Stimulated activated CD4-positive, alpha-beta T cell treated with anti-CD3 and anti-CD28 coated beads, Interleukin-4, amount 100 ng/mL, for 4 hours (primary cell): ENCODE results near the gene HCFC2.
A peak's percentile ranks its signal among the peaks of the same experiment; 100 is the strongest.
"Not testable (repeated sequence)": the region's sequence is repeated elsewhere in the genome, so short reads cannot be mapped to it uniquely, and the experiment has no call there.

Source experiments
- DNase-seq, 2 experiments: peaks; one replicate each; pipeline ENCODE4 v3.0.0-alpha.2; 2020

Gene HCFC2

DNA sequence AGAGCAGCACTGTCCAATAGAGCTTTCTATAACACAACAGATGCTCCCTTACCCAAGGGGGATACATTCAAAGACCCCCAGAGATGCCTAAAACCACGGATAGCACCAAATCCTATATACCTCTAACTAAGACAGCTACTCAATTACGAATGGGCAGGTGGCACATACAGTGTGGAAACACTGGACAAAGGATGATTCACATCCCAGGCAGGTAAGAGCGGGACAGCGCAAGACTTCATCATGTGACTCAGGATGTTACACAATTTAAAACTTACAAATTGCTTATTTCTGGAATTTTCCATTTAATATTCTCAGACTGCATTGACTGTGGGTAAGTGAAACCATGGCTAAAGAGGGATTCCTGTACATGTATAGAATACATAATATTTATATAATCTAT lies 5.5 kb upstream of the HCFC2 start:
- no peak for DNase-seq

DNA sequence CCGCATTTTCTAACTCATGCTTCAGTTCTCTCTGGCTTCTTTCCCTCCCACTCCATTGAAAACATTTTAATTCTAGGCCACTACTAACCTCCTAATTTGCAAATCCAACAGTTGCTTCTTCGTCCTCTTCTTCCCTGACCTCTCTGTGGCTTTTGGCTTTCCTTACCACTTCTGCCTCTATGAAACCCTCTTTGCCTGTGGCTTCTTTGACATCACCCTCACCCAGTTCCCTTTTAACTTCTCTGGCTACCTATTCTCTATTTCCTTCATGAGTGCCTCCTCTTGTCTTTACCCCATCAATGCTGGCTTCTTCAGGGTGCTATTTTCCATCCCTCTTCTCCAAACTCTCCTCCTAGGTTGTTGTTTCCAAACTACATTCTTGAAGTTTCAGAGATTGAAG lies 4.4 kb upstream of the HCFC2 start:
- DNase-seq, result no peak

DNA sequence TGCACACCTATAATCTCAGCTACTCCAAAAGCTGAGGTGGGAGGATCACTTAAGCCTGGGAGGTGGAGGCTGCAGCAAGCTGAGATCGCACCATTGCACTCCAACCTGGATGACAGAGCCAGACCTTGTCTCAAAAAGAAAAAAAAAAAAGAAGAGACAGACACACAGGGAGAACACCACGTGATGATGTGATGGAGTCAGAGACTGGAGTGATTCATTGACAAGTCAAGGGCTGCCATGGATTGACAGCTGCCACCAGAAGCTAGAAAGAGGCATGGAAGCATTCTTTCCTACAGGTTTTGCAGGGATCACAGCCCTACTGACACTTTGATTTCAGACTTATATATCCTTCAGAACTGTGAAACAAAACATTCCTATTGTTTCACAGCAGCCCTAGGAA lies 3.5 kb upstream of the HCFC2 start:
- no peak for DNase-seq

DNA sequence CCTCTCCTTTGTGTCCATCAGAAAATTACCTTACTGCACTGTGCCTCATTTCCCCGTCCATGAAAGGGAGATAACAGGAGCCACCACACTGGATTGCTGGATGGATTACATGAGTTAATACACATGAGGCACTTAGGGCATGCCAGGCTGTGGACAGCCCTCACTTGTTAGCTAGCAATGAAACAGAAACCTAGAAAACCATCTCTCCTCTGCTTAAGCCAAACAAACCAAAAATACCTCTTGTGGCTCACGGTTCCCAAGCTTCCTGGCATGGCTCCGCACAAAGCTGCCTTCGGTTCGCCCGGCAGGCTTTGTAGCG lies 660 bp upstream of the HCFC2 start:
- no peak for DNase-seq

DNA sequence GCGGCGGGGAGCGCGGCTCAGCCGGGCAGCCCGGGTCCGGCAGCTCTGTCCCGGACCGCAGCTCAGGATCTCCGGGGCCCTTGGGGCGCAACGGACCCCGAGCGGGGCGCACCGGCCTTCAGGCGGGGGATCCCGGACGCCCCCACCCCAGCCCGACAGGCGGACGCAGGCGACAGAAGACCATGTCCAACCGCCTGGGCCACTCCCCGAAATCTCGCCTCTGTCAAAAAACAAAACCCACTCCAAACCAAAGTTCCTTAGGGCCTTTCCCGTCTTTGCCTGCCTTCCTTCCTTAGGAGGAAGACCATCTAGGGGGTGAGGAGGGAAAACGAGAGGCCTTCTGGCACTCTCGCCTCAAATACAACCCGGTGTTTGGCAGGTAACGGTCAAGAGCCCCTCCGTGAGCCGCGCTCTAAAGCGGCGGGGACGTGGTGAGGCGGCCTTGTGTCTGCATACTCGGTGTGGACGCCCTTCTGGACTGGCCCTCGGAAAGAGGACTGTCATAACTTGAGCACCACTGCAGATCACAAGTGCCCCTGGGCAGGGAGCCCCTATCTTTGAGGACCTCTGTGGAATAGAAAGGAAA lies 604 bp downstream of the HCFC2 start:
- DNase-seq, result no peak

DNA sequence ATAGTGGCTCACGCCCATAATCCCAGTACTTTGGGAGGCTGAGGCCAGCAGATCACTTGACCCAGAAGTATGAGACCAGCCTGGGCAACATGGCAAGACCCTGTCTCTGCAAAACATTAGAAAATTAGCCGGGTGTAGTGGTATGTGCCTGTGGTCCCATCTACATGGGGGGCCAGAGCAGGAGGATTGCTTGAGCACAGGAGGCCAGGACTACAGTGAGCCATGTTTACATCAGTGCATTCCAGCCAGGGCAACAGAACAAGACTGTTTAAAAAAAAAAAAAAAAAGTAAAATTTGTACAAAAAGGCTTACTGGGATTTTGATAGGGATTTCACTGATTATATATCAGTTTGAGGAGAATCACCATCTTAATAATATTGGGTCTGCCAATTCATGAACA lies 7.8 kb downstream of the HCFC2 start:
- no peak for DNase-seq

DNA sequence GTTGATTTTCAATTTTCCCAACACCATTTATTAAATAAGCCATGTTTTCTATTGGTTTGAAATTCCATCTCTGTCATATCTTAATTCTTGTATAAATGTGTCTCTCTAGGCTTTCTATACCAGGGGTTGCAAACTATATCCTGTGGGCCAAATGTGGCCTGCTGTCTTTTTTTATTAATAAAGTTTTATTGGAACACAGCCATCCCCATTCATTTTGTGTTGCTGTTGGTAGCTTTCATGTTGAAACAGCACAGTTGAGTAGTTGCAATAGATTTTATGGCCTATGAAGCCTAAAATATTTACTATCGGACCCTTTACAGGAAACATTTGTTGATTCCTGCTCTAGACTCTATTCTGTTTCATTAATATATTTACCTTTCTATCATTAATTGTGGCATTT lies 9.4 kb downstream of the HCFC2 start:
- DNase-seq, result no peak

DNA sequence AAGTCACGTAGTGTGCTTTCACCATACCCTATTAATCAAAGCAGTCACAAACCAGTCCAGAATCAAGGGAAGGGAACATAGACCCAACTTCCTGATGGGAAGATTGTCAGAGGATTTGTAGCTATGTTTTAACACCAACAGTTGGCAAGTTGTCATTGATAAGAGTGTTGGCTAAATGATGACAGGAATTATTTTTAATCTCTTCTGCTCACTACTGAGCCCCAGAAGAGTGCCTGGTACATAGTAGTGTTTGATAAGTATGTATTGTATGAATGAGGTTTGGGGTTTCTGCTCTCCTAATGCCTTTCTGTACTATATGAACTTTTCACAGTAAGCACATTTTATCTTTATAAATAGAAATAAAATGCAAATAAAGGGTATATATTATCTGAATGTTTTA lies 14.7 kb downstream of the HCFC2 start:
- DNase-seq, result no peak

DNA sequence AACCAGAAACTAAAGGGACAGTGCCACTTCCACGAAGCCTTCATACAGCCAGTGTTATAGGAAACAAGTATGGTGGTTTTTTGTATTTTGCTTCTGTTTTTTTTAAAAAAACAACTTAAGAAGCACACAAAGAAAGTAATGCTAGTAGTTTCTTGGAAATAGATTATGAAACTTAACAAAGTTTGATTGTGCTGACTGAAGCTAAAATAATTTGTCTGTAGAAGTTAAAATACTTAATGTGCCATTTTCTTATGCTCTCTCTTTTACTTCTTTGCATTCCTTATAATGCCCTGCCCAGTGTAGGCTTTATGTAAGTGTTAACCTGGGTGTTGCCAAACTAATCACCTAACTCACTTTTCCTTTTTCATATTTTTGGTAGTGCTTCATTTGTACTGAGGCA lies 16.4 kb downstream of the HCFC2 start:
- DNase-seq, result no peak

DNA sequence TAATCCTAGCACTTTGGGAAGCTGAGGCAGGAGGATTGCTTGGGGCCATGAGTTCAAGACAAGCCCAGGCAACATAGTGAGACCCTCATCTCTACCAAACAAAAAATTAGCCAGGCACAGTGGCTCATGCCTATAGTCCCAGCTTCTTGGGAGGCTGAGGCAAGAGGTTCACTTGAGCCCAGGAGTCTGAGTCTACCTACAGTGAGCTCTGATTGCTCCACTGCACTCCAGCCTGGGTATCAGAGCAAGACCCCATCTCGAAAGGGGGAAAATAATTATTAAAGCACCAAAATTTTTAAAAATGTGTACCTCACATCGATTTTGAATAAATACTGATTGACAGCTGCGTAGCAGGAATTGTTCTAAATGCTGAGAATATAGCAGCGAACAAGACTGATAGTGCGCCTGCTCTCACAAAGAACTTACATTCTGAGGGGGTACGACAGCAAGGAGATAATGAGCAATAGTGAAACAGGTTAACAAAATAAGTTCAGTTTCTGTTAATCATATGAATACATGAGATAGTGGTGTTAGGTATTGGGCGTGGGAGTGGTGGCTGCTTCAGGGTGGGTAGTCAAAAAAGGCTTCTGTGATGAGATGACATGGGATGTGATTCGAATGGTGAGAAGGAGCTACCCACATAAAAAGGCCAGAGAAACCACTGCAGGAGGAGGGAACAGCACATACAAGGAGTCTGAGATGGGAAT lies 19.6 kb downstream of the HCFC2 start:
- peak in 1 of 2 experiments; percentile 13 for DNase-seq

DNA sequence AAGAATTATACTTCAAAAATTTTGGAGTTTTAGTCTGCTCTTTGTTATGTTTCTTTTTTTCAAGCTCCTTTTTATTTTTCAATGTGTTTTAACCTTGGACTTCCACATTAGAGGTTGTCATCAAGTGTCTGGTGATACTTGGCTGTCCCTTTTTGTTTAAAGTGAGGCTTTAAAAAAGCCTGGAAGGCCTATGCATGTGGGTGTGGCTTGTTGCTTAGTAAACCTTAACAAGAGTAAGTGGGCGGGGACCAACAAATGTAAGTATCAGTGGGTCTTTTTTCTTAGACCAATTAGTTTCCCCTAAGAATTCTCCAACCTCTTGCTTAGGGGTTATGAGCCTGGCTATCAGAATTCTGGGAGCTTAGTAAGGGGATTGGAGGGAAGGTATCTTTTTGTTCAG lies 26.4 kb downstream of the HCFC2 start:
- no peak for DNase-seq

DNA sequence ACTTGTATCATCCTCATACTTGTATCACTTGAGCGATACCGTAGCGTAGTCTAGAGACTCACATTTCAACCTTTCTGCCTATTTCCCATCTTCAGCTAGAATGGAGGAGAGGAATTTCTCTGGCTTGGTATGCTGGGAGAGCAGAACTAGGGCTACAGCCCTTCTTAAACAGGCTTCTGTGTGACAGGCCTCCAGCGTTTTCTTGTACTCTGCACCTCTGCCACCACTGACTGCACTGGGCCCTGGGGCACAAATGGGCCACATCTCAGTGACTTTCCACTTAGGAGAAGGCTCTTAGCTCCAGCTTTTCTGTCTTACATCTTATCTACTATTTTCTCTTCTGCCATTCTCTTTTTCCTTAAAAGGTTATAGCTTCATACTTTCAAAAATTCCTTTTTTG lies 26.8 kb downstream of the HCFC2 start:
- DNase-seq, result no peak

DNA sequence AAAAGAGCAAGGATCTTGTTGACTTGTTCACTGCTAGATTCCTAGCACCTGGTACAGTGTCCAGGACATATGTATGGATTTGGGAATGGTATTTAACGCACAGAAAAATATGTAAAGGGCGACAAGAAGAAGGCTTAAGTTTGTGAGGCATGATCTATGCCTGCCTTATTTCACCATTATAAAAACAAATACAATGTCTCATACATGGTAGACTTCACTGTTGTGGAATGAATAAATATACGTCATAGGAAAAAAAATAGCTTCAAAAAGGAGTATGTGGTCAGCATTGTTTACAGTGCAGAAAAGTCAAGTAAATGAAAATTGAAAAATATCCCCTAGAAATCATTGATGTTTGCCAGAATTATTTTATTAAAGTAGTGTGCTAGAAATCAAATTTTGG lies 30.0 kb downstream of the HCFC2 start:
- no peak for DNase-seq

DNA sequence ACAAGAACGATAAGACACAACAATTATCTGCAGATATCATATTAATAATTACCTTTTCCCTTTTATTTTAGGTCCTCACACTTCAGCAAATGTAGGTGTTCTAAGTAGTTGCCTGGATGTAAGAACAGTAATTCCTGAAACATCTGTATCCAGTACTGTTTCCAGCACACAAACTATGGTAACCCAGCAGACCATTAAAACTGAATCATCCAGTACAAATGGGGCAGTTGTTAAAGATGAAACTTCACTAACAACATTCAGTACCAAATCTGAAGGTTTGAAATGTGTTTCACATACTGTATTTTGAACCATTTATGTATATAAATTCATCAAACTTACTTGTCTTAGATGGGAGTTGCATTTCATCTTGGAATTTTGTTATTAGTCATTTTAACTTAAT lies 31.0 kb downstream of the HCFC2 start:
- no peak for DNase-seq

DNA sequence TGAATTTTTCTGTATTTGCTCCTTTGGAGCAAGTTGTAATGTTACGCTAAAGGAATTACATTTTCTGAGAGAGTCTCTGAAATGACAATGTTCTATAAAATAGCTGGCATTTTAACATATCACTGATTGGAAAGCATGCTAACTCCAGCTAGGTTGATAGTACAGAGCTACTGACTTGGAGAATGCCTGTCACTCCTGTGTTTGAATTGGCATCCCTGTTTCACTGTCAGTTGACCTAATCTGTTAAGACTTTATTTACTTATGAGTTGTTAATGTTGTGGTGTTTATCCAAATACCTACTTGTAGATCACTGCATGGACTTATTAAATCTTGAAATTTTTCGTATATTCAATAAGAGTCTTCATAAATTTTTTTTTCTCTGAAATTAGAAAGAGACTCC lies 33.6 kb downstream of the HCFC2 start:
- DNase-seq, result no peak

DNA sequence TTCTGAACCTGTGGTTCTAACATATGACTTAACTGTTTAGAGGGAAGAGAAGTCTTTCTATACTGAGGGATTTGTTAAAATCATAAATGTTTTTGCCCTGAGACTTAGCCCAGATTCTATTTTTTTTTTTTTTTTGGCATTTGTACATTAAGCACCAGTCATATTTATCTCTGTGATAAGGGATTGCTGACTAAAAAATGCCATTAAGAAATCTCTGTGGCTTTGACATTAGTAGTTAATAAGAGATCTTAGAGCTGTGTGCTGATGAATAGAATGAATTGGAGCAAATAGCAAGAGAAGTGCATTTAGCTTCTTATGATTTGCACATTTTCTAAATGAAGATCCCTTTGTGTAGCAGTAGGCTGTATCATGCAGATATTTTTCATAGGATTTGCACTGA lies 41.1 kb downstream of the HCFC2 start:
- no peak for DNase-seq

DNA sequence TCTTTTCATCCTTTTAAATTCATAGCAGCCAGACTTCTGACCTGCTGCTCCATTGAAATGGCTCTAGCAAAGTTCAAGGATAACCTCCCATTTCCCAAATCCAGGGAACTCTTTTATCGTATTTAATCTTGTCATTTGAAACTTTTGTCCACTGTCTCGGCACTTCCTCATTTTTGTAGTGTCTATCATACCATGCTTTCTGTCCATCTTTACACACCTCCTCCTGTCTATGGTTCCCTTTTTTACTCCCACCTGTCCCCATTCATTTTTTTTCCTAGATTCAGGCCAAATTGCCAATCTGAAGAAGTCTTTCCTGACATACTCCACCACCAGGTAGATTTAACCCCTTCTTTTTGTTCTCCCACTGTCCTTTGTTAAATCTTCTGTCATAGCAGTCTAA lies 42.6 kb downstream of the HCFC2 start:
- no peak for DNase-seq

DNA sequence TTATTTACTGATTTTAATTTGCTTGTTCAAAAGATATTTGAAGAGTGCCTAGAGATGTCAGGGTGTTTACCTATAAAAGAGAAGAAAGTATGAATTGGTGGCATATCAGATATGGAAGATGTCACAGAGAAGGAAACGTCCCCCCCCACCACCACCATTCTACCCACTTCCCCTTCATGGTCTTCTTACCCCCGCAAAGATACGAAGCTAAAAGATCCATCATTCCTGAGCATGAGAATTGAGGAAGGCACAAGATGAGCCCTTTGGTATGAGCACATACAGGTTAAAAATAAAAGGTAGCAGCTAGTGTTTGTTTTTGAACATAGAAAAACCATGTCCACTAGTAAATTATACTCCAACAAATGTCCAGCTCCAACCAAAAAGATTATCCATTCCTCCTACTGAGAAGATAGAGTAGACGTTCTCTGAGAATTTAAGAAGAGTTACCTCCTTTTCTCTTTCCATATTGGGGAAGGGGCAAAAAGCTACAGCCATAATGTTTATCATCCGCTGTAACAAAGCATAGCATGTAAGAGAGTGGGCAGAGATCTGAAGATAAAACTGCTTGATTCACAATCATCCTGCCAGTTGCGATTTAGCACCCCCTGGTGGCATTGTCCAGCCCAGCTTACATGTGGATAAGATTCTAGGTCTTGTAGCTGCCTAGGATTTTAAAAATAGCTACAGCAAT lies 44.6 kb downstream of the HCFC2 start:
- peak; percentile 81 for DNase-seq

DNA sequence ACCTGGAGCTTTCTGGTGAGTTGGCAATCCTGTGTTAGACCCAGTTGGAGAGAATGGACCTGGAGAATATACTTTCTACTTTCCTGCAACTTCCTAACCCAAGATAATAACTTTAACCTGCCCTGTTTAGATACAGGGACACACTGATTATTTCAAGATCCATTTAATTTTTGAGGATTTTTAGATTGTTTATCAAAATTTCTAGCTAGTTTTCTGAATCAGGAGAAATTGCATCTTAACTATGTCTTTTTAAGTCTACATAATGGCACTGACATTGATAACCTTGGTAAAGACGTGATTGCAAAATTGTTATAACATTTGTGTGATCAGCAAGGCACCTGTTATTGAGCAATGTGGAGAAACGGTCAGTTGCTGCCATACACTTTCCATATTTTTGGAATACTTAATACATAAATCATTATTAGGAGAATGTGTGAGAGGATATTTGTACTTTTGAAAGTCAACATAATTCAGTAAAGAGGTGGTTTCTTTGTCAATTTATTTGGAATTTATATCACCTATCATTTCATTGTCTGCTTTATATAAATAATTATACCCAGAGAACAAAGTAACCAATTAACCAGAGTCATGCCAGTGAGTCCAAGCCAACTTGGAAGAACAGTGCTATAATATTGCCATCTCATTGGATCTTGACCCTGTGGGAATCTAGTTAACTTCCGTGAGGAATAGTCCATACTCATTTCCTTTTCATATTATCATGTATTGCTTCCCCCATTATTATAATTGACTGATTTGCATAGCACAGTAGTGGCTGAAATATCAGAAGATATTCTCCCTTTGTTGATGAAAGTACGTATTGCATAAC lies 45.3 kb downstream of the HCFC2 start:
- DNase-seq, result no peak

DNA sequence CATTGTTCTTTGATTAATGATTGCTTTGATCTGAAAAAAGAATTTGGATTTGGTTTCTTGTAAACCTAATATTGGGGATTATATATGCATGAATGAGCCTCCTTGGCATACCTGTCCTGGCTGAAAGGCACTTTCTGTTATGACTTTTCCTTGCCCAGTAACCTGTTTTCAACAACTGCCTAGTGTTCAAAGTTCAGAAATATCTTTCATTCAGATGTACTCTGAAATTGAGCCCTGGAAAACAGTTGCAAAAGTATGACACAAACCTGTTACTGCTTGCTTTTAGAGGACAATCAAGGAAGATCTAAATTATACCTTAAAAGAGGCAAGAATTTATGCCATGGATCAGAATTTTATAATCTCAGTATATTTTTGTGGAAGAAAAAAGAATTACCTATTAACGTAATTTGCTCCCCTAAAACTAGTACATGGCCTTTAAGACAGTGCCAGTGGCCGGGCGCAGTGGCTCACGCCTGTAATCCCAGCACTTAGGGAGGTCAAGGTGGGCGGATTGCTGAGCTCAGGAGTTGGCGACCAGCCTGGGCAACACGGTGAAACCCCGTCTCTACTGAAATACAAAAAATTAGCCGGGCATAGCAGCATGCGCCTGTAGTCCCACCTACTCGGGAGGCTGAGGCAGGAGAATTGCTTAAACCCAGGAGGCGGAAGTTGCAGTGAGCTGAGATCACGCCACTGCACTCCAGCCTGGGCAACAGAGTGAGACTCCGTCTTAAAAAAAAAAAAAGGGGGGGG lies 50.7 kb downstream of the HCFC2 start:
- not testable (repeated sequence) for DNase-seq

DNA sequence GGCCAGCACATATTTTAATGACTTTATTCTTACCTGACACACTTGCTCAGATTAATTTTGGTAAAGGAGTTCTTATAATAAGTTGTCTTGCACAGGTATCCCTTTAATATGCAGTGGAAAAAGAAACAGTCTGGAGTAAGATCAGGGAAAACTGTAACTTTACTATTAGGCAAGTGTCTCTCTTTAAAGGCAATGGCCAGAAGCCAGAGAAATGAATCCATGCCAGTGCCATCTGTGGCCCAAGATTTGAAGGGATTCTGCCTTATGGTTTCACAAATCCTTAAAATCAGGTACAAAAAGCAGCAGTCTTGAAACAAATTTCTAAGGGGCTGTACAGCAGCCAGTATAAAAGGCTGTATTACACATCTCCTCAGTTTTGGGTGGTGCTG lies 51.2 kb downstream of the HCFC2 start:
- DNase-seq, result no peak

DNA sequence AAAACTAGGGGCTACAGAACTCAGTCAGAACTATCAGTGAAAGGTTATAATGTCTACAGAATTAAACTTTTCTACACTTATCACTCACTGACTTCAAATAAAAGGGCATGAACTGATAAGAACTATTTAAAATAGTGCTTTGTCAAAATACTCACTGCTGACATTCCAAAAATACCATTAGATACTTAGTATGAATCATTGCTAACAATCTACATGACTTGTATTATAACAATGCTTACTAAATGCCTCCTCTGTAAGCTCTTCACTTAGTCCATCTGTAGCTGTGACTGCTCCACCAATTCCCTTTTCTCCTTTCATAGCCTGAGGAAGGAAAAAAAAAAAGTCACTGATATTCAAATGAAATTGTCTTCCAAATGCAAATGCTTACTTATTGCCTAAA lies 56.7 kb downstream of the HCFC2 start:
- DNase-seq, result no peak

DNA sequence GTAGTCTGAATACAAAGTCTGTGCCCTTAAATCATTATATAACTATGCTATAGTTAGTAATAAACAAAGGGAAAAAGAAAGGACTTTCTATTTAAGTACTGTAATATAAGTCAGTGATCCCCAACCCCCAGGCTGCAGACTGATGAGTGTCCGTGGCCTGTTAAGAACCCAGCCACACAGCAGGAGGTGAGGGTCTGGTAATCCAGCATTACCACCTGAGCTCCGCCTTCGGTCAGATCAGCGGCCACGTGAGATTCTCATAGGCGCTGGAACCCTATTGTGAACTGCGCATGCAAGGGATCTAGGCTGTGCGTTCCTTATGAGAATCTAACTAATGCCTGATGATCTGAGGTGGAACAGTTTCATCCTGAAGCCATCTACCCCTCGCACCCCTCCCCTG lies 58.0 kb downstream of the HCFC2 start:
- no peak for DNase-seq
